Ectodermal cell (in vitro differentiated cells): ENCODE results near the gene NLRC5.
"Not testable (repeated sequence)": the region's sequence is repeated elsewhere in the genome, so short reads cannot be mapped to it uniquely, and the experiment has no call there.

Experiments used
- H3K27ac ChIP-seq: 2 replicates; pipeline ENCODE4 v1.7.0; 2013; ENCODE audit warnings: mild to moderate bottlenecking, low read depth, low read length; ENCODE audit not compliant: insufficient read depth, poor library complexity, severe bottlenecking
- H3K27me3 ChIP-seq: 2 replicates; pipeline ENCODE4 v1.7.0; 2013; ENCODE audit warnings: mild to moderate bottlenecking, low read length; ENCODE audit not compliant: insufficient read depth, control insufficient read depth, poor library complexity, severe bottlenecking
- H3K36me3 ChIP-seq: one replicate; pipeline ENCODE4 v1.7.0; 2013; ENCODE audit warnings: low read length; ENCODE audit not compliant: control insufficient read depth, insufficient read depth
- H3K4me1 ChIP-seq: one replicate; pipeline ENCODE4 v1.7.0; 2013; ENCODE audit warnings: low read length; ENCODE audit not compliant: control insufficient read depth, insufficient read depth
- H3K4me3 ChIP-seq: 2 replicates; pipeline ENCODE4 v1.7.0; 2013; ENCODE audit warnings: low read depth, low read length, control low read depth; ENCODE audit not compliant: insufficient read depth
- H3K9me3 ChIP-seq: 2 replicates; pipeline ENCODE4 v1.7.0; 2013; ENCODE audit warnings: mild to moderate bottlenecking, low read length, moderate library complexity; ENCODE audit not compliant: control insufficient read depth
- WGBS, 2 experiments: methylation state at CpG; one replicate each; pipeline ENCODE4 v1.1.7; 2013; ENCODE audit warnings: missing lambda C conversion rate in 2 of 2; 5-methylcytosine and 5-hydroxymethylcytosine counted together

NLRC5 gene

DNA sequence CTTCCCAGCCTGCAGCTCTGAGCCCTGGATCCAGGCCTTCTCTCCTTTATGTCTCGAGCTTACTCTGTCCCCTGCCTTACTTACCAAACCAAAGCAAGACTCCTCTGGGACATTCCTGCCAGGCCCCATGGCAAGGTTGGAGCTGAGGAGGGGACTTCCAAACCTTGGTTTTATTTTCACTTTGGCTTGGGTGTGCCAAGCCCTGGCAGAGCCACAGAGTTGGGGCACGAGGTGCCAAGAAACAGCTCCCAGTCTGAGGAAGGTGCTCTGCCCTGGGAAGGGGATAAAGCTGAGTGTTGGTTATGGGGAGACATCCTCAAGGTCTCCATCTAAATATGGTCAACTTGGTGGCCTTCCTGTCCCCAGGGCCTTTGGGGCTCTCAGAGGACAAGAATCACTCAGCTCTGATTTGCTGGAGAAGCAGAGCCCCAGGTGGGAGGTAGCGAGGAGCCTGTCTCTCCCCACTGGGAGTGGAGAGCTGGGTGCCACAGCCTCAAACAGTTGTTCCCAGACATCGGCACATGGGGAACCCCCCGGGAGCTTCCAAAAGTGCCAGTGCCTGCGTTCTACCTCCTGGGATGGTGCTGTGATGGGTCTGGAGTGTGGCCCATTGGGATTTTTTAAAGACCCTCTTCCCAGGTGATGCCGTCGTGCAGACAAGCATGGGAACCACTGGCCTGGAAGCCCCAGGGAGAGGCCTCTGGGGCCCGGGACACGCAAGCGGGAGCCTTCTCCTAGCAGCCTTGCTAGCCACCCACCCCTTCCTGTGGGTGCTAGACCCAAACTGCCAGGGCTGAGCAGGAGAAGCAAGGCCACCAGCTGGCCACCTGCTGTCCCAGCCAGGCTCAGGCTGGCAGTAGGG lies 10.3 kb downstream of the NLRC5 start:
- Histone ChIP-seq H3K4me3 (no peak overlapping the region), H3K9me3 (no peaks in the 10 kb centered on the region), H3K36me3 (no peaks in the 10 kb centered on the region), H3K27me3 (no peaks in the 10 kb centered on the region), H3K4me1 (no peaks in the 10 kb centered on the region), H3K27ac (no peak overlapping the region)
- WGBS, 2 experiments = 90 to 92% methylated on average over 11 of the region's 11 CpGs

DNA sequence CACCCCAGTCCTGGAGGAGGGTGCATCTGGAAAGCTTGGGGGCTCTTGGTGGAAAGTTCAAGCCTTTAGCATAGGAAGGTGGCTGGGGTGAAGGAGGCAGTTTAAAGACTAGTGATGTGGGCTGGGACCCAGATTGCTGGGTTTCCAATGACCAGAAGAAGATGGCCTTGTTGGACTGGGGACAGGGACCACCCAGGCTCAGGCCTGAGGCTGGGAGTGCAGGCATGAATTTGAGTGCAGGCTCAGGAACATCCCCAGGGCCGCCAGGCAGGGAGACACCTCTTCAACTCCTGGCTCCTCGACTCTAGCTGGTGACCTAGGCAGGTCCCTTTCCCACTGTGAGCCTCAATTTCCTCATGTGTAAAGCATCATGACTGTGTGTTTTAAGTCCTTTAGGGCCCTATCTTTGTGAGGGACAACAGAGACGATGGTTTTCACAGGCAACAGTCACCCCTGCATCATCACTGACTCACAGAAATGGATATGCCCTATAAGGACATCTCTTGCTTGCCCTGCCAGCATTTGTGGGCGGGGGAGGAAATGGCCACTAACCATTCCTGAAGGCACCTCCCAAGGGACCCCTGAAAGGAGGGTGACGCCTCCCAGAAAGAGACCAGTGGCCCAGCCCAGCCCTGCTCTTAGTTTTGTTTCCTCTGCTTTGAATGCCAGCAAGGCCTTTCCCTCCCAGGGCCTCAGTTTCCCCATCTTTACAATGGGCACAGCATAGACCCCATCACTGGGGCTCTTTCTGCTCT lies 11.1 kb downstream of the NLRC5 start:
- no peak overlapping the region for H3K27ac ChIP-seq
- H3K9me3 ChIP-seq = no peaks in the 10 kb centered on the region
- 87 to 90% methylated on average over 5 of the region's 5 CpGs for WGBS, 2 experiments
- no peaks in the 10 kb centered on the region for H3K27me3 ChIP-seq
- no peak overlapping the region for H3K4me3 ChIP-seq
- H3K4me1 ChIP-seq = no peaks in the 10 kb centered on the region
- no peaks in the 10 kb centered on the region for H3K36me3 ChIP-seq

DNA sequence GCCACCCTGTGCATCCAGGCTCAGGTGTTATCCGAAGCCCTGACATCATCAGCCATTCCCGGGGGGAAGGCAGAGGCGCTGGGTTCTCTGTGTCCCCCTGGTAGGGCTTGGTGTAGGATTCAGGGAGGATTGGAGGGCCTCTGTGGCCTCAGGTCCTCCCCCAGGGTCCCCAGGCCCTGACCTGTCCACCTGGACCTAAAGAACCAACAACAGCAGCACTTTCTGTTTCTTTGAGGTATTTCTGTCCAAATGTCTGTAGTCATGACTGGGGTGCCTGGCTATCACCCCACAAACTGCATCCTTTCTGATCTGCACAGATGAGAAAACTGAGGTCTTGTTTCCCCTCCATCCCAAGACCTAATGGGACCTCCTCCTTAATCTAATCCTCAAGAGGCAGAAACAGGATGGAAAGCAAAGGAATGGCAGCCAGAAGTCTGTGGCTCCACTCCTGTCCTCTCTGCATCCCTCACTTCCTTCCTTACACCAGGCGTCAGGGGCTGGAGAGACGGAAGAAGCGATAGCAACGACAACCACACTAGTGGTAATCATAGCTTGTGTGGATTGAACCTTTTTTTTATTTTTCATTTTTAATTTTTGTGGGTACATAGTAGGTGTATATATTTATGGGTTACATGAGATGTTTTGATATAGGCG lies 11.8 kb downstream of the NLRC5 start:
- Histone ChIP-seq H3K9me3 (no peaks in the 10 kb centered on the region), H3K4me1 (no peaks in the 10 kb centered on the region), H3K36me3 (no peaks in the 10 kb centered on the region), H3K27me3 (no peaks in the 10 kb centered on the region), H3K27ac (no peak overlapping the region), H3K4me3 (no peak overlapping the region)
- 93 to 95% methylated on average over 7 to 8 of the region's 8 CpGs for WGBS, 2 experiments

DNA sequence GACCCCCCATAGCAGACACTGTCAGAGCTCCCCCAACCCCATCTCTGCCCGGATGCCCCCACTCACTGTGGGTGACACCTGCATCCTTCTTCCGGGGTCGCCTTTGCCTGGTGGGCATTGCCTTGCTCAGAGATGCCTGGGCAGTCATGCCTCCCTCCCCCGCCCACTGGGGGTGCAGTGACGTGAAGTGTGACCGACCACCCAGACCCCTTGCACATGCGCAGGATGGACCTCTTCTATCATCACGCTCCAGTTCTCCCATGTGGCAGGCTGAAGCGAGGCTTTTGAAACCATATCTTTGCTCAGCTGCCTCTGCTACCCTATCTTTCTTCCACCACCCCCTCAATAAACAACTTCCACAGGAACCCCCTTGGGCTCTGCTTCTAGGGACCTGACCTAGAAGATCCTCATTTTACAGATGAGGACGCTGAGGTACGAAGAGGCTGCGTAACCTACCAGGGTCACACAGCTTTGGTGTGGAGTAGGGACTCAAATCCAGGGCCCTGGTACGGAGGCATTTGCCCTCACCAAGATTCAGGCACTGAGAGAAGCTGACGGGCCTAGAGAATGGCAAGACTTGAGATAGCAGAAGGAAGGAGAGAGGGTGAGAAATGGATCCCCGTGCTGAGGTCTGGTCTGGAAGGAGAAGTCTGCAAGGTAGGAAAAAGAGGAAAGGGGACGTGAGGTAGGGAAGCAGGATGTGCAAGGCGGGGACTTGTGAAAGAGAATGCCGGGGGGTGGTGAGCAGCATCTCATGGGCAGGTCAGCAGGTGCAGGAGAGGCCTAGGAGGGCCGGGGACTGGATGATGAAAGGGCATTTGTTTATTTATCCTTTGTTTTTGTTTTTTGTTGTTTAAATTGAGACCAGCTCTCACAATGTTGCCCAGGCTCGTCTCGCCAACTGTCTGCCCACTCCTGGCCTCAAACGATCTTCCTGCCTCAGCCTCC lies 14.4 kb downstream of the NLRC5 start:
- no peaks in the 10 kb centered on the region for H3K4me1 ChIP-seq
- WGBS, 2 experiments = 88% methylated on average over 22 of the region's 22 CpGs
- H3K27me3 ChIP-seq = no peaks in the 10 kb centered on the region
- H3K27ac ChIP-seq = no peak overlapping the region
- H3K9me3 ChIP-seq = no peaks in the 10 kb centered on the region
- no peaks in the 10 kb centered on the region for H3K36me3 ChIP-seq
- no peak overlapping the region for H3K4me3 ChIP-seq

DNA sequence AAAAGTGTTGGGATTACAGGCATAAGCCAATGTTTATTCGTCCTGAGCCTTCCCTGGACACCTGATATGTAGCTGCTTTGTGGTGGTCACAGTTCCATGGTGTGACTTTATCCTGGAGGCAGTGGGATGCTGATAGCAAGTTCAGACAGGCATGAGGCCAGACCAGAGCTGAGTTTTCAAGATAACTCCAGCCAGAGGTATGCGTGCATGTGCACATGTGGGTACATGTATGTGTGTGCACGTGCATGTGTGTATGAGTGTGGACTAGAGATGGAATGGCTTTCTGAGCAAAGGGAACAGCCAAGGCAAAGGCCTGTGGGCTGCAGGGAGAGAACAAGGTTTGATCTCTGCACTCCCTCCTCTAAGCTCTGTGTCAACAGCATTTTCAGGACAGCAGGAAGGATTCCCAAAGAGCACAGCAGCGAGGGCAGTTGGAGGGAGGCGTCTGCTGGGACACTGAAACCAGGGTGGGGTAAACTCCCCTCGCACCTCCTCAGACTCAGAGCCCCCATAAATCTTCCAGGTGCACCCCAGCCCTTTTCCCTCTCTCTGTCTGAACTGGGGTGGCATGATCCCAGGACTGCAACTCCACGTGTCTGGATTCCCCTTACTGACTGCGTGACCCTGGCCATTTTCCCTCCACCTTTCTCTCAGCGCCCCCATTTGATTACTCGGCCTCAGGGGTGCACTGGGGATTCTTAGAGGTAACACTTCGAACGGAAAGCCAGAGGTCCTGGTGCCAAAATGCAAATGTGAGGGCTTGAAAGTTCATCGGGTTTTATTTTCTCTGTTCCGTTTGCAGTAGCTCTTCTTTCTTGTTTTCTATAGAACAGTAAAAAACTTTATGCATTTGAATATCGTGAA lies 15.3 kb downstream of the NLRC5 start:
- no peaks in the 10 kb centered on the region for H3K36me3 ChIP-seq
- WGBS, 2 experiments = 79 to 82% methylated on average over 15 of the region's 15 CpGs
- H3K27ac ChIP-seq = no peak overlapping the region
- H3K9me3 ChIP-seq = no peaks in the 10 kb centered on the region
- H3K27me3 ChIP-seq = no peaks in the 10 kb centered on the region
- H3K4me3 ChIP-seq = no peak overlapping the region
- H3K4me1 ChIP-seq = no peaks in the 10 kb centered on the region

DNA sequence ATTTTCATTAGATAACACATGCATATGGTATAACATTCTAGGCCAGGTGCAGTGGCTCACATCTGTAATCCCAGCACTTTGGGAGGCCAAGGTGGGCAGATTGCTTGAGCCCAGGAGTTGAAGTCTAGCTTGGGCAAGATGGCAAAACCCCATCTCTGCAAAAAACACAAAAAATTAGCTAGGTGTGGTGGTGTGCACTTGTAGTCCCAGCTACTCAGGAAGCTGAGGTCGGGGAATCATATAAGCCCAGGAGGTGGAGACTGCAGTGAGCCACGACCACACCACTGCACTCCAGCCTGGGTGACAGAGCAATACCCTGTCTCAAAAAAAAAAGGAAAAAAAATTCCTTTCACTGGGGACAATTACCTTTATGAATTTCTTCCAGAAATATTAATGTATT lies 16.2 kb downstream of the NLRC5 start:
- not testable (repeated sequence) for H3K9me3 ChIP-seq, H3K4me3 ChIP-seq, H3K27ac ChIP-seq, H3K36me3 ChIP-seq, H3K4me1 ChIP-seq, H3K27me3 ChIP-seq
- WGBS, 2 experiments = 90 to 97% methylated on average over 2 of the region's 2 CpGs

DNA sequence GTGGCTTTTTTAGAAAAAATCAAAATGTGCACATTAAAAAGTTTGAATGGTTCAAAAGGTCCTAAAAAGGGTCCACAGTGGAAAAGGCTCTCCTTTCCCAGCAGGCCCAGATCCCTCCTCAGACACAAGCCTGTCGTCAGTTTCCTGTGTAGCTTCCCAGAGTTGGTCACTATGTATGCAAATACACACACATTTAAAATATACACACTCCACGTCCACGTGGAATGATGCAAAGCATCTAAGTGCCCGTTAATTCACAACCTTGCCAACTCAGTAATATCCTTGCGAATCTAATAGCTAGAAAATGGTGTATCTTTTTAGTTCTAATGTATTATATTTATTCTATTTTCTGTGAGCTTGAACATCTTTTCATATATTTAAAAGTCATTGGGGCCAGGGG lies 17.7 kb downstream of the NLRC5 start:
- Histone ChIP-seq H3K4me3 (no peak overlapping the region), H3K36me3 (no peaks in the 10 kb centered on the region), H3K27ac (no peak overlapping the region), H3K4me1 (no peaks in the 10 kb centered on the region), H3K27me3 (no peaks in the 10 kb centered on the region), H3K9me3 (no peaks in the 10 kb centered on the region)
- 88 to 92% methylated on average over 5 of the region's 5 CpGs for WGBS, 2 experiments

DNA sequence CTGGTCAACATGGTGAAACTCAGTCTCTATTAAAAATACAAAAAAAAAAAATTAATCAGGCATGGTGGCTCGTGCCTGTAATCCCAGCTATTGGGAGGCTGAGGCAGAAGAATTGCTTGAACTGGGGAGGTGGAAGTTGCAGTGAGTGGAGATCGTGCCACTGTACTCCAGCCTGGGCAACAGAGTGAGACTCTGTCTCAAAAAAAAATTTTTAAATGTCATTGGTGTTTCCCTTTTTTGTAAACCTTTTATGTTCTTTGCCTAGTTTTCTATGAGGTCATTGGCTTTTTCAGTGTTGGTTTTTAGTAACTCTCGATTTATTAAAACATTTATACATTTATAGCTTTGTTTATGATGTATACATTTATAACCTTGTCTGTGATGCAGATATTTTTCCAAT lies 18.2 kb downstream of the NLRC5 start:
- Histone ChIP-seq H3K9me3 (no peaks in the 10 kb centered on the region), H3K27ac (no peak overlapping the region), H3K36me3 (no peaks in the 10 kb centered on the region), H3K4me1 (no peaks in the 10 kb centered on the region), H3K27me3 (no peaks in the 10 kb centered on the region), H3K4me3 (no peak overlapping the region)
- WGBS, 2 experiments = 85 to 88% methylated on average over 2 of the region's 3 CpGs

DNA sequence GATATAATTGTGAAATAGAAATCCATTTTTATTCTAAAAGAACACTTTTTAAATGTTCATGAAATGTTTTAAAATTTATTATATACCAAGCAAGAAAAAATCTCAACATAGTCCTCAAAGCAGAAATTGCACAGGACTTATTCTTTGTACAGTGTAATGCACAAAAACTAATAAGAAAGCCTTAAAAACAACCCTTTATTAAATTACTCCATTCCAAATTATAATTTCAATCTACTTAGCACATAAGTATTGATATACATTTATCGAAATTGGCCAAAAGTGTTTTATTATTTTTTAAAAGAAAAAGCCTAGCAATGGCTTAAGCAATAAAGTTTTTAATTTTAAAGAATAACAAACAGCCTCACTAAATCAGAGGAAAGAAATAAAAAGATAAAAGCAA lies 19.1 kb downstream of the NLRC5 start:
- Histone ChIP-seq H3K36me3 (no peaks in the 10 kb centered on the region), H3K9me3 (no peaks in the 10 kb centered on the region), H3K27me3 (no peaks in the 10 kb centered on the region), H3K4me3 (no peak overlapping the region), H3K4me1 (no peaks in the 10 kb centered on the region), H3K27ac (no peak overlapping the region)
- no CpG with 5 or more reads among the region's 1 CpG for whole genome bisulfite sequencing, 2 experiments
